ENCODE data around the gene SYDE2. TPM values are rescaled to one million over a fixed set of nuclear protein-coding genes. Genes with fewer than 3 reads are reported as not detected.
"Not testable (repeated sequence)": the region's sequence is repeated elsewhere in the genome, so short reads cannot be mapped to it uniquely, and the experiment has no call there.

Gene SYDE2
- total RNA-seq, 1 experiment from 2014 or later, result 3.7 TPM

GRCh38 chr1:85214654-85215053 lies 13.8 kb upstream of the SYDE2 start:
- no peak for DNase-seq (ENCODE audit: low read depth)

GRCh38 chr1:85208488-85208887 lies 7.7 kb upstream of the SYDE2 start:
- no peak for DNase-seq (ENCODE audit: low read depth)

DNA sequence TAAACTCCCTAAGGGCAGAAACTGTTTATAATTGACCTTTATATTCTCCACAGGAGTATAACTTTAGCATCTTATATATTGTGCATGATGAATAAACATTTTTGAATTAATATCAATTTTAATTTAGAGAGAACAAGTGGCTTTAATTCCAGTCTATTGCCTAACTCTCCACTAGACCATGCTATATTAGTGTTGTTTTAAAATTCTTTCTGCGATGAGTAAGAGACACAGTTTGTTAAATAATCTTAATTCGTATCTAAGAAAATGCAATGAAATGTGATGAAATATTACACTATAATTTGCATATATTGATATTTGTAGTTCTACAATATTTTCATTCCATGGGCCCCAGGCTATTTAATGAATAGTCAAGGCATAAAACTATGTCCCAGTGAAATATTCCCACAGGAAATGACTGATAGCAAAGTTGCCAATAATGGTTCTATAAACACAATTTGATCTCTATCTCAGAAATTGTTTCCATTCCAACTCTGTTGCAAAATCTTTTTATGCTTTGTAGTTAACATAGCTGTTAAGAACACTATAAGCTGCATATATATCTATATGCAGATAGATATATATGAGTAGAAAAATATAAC lies 2.9 kb upstream of the SYDE2 start:
- no peak for DNase-seq (ENCODE audit: low read depth)

DNA sequence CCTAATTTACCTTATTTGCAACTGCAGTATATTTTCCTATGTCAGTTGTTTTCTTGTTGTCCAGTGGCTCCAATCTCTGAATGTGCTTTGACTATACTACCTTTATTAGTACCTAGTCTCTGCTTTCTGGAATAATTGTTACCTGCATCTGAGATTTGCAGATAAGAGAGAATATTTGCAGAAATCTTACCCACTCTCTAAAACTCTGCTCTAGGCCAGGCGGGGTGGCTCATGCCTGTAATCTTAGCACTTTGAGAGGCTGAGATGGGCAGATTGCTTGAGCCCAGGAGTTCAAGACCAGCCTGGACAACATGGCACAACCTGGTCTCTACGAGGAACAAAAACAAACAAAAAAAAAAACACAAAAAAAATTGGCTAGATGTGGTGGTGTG lies 2.0 kb upstream of the SYDE2 start:
- no peak for DNase-seq (ENCODE audit: low read depth)

GRCh38 chr1:85202092-85202863 lies 1.5 kb upstream of the SYDE2 start:
- no peak for DNase-seq (ENCODE audit: low read depth)

DNA sequence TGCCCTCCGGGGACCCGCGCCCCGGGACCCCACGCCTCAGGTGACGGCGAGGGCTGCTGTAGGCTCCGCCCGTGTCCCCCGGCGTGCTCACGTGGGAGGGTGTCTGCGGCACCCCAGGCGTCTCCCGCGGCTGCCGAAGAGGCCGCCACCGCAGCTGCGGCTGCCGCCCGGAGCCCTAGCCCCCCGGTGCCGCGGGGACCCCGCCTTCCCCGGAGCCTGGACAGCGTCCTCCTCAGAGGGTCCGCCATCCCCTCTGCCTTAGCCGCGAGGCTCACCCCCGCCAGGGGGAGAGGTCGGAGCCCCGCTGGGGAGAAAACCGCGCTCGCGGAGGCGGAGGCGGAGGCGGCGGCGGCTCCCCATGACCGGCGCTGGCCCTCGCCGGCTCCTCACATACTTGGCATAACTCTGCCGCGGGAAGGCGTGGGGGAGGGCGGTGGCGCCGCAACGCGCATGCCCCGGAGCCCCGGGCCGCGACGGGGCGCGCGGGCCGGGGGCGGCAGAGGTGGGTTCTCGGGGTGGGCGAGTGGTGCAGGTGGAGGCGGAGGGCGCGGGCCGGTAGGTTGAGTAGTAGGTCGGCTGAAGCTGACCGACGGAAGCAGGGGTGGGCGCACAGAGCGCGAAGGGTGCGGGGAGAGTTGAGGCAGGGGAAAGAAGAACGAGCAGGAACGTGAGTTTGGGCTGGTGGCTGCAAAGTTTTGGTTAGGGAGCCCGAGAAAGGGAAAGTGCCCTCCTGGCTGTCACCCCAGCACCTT lies 700 bp upstream of the SYDE2 start:
- peak; percentile 60 for DNase-seq (ENCODE audit: low read depth)

- DNase-seq (ENCODE audit: low read depth), result no peak
Measured at GRCh38 chr1:85199667-85200462, 951 bp downstream of the SYDE2 start.

GRCh38 chr1:85198864-85199263 lies 2.0 kb downstream of the SYDE2 start:
- DNase-seq (ENCODE audit: low read depth), result no peak

DNA sequence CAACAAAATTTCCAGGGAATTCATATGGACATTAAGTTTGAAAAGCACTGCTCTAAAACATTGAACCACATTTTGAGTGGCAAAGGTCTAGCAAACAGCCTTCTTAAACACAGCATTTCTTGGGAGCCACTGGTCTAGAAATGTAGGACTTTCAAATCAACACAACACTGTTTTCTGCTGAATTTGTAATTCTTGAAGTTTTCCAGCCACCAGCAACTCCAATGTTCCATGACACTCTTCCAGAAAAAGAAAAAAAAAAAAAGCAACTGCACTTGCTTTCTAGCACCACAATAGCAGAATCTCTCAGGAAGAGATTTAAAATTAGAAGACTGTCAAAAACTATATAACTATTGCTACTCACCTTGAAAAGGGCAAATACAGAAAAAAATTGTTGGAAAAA lies 4.5 kb downstream of the SYDE2 start:
- no peak for DNase-seq (ENCODE audit: low read depth)

DNA sequence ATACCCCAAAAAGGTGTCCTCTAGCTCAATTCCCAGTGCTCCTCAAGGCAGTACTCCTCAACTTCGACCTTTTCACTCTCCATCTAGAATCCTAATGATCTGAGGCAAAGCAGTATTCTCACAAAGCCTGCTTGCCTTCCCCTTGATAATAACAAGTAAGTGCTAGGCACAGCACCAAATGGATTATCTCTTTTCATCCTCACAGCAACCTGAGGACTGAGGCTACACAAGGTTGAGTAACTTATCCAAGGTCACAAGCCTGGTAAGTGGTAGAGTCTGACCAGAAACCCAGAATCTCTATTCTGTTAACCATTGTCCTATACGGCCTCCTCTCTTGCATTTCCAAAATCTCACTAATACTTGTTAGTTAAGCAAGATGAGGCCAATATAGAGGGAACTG lies 5.1 kb downstream of the SYDE2 start:
- no peak for DNase-seq (ENCODE audit: low read depth)

DNA sequence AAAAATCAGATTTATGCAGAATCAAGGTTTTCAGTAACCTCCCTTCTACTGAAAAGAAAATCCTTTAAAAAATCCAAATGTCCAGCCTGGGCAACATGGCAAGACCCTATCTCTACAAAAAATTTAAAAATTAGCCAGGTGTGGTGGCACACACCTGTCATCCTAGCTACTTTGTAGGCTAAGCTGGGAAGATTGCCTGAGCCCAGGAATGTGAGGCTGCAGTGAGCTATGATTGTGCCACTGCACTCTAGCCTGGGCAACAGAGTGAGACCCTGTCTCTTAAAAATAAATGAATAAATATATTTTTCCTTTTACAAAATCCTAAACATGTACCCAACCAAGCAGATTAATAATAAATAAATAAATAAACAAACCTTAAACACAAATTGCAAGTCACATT lies 8.7 kb downstream of the SYDE2 start:
- not testable (repeated sequence) for DNase-seq (ENCODE audit: low read depth)

DNA sequence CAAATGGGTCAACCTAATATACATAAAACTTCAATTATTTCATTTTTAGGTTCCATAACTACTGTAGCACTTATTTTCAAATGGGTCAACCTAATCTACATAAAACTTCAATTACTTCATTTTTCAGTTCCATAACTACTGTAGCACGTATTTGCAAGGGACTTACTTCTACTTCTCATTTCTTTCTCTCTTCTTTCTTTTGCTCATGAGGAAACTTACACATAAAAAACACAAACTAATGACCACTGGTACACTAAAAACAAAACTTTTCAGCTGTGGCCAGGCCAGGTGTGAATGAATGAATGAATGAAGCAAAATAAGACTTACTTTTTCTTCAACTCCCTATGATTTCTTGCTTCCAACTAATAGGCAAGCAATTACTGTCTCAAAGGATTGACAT lies 11.7 kb downstream of the SYDE2 start:
- no peak for DNase-seq (ENCODE audit: low read depth)

DNA sequence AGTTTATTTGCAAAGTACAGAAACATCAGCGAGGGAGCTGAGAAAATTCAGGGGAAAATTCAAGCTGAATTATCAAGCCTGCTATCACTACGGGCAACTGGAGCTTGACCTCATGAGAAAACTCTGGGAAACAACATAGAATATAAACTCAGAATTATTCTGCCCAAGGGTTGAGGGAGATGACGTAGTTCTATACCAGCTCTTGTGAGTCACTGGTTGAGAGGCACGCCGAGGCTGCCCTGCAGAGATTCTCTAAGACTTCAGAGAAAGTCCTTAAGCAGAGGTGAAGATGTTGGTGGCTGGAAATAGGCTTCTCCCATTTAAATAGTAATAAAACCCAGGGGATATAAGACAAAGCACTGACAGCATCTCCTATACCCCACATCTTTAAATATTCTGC lies 12.3 kb downstream of the SYDE2 start:
- peak; percentile 16 for DNase-seq (ENCODE audit: low read depth)

DNA sequence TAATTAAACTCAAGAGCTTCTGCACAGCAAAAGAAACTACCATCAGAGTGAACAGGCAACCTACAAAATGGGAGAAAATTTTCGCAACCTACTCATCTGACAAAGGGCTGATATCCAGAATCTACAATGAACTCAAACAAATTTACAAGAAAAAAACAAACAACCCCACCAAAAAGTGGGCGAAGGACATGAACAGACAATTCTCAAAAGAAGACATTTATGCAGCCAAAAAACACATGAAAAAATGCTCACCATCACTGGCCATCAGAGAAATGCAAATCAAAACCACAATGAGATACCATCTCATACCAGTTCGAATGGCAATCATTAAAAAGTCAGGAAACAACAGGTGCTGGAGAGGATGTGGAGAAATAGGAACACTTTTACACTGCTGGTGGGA lies 13.8 kb downstream of the SYDE2 start:
- DNase-seq (ENCODE audit: low read depth), result not testable (repeated sequence)

- no peak for DNase-seq (ENCODE audit: low read depth)
Measured at GRCh38 chr1:85184245-85184644, 16.6 kb downstream of the SYDE2 start.

- DNase-seq (ENCODE audit: low read depth), result no peak
Measured at GRCh38 chr1:85182700-85183099, 18.1 kb downstream of the SYDE2 start.

- DNase-seq (ENCODE audit: low read depth), result no peak
Measured at GRCh38 chr1:85180869-85181268, 19.9 kb downstream of the SYDE2 start.

GRCh38 chr1:85179522-85179921 lies 21.3 kb downstream of the SYDE2 start:
- DNase-seq (ENCODE audit: low read depth), result no peak

GRCh38 chr1:85178396-85178795 lies 22.4 kb downstream of the SYDE2 start:
- DNase-seq (ENCODE audit: low read depth), result no peak

DNA sequence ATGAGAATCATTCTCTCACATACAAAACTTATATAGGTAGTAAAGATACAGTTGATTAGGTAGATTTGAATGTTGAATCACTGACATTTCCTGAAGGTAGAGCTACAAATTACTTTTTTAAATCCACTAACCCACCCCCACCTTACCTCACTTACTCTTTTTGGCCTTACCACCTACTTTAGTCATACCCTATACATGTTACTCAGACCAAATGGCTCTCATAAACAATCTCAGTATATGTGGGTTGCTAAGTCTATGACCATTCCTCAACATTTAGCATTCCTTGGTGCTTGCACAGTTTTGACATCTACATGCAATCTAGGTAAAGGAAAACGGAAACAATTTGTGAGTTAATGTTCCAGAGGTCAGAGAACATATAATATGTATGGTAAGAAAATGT lies 26.3 kb downstream of the SYDE2 start:
- DNase-seq (ENCODE audit: low read depth), result no peak

GRCh38 chr1:85172684-85173337 lies 28.0 kb downstream of the SYDE2 start:
- DNase-seq (ENCODE audit: low read depth), result no peak

Data from HT1080 (cell line).